DOHH2 (cell line): ENCODE results near the gene ACSL1.

Source experiments
- CTCF ChIP-seq: fragments of 200-600 bp; sonication (generic); IDR thresholded peaks from one replicate; pipeline ENCODE4 v1.5.1; 2014; ENCODE audit warnings: antibody characterized with exemption, mild to moderate bottlenecking, low read depth, low read length; ENCODE audit not compliant: poor library complexity, severe bottlenecking
- EZH2phosphoT487 ChIP-seq: fragments of 200-600 bp; sonication (generic); IDR thresholded peaks from 2 replicates; pipeline ENCODE4 v1.6.1; 2017; ENCODE audit warnings: borderline replicate concordance, mild to moderate bottlenecking, antibody characterized with exemption, low read length, moderate library complexity, mixed read lengths

GRCh38 chr4:184762100-184762499 lies 63.7 kb downstream of the ACSL1 start:
- TF ChIP-seq CTCF (no peak), EZH2phosphoT487 (no peak)
